ENCODE data around the gene KRTCAP2. TPM values are rescaled to one million over a fixed set of nuclear protein-coding genes. Genes with fewer than 3 reads are reported as not detected.
"Not testable (repeated sequence)": the region's sequence is repeated elsewhere in the genome, so short reads cannot be mapped to it uniquely, and the experiment has no call there.

Gene KRTCAP2
- total RNA-seq, 1 experiment from 2014 or later: 236 TPM

DNA sequence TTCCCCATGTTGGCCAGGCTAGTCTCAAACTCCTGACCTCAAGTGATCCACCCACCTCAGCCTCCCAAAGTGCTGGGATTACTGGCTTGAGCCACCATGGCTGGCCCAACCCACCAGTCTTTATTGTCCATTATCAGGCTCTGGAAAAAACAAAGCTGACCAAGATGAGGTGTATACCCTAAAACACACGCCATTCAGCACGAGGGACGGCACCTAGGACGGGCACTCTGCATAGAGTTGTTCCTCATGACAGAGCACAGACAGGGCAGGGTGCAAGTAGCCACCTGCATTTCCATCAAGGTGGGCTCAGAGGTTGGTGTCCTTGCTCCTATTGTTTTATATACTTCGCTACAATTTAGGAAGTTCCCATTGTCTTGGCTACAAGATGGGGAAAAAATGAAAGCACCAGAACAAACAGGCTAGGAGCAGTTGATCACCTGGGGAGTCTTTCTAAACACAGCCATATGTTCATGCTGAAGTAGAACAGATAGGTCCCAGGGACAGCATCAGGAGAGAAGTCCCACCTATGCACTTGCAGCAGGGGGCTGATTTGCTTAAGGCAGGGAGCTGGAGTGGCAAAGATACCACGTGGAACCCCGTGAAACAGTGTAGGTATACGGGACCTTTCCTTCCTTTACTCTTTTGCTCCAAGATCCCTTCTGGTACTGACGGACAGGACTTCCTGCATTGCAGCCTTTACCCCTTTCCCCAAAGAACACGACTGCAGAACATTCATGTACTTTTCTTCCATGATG is 4.5 kb downstream of the KRTCAP2 start:
- TF ChIP-seq, protein P1, sequence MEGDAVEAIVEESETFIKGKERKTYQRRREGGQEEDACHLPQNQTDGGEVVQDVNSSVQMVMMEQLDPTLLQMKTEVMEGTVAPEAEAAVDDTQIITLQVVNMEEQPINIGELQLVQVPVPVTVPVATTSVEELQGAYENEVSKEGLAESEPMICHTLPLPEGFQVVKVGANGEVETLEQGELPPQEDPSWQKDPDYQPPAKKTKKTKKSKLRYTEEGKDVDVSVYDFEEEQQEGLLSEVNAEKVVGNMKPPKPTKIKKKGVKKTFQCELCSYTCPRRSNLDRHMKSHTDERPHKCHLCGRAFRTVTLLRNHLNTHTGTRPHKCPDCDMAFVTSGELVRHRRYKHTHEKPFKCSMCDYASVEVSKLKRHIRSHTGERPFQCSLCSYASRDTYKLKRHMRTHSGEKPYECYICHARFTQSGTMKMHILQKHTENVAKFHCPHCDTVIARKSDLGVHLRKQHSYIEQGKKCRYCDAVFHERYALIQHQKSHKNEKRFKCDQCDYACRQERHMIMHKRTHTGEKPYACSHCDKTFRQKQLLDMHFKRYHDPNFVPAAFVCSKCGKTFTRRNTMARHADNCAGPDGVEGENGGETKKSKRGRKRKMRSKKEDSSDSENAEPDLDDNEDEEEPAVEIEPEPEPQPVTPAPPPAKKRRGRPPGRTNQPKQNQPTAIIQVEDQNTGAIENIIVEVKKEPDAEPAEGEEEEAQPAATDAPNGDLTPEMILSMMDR (IDR thresholded peaks at IDR 0.05; ENCODE audit: unreplicated experiment): no peak

DNA sequence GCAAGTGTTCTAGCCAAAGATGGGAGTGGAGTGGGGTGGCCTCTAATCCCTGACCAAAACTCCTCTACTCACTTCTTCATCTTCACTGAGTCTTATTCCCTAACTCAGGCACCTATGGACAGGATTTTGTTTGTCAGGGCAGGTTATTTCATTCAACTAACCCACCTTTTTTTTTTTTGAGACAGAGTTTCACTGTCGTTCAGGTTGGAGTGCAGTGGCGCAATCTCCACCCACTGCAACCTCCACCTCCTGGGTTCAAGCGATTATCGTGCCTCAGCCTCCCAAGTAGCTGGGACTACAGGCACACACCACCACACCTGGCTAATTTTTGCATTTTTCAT is 5.0 kb downstream of the KRTCAP2 start:
- not testable (repeated sequence) for BruUV-seq (replicated peaks); H3K27me3 Mint-ChIP-seq (ENCODE audit: unreplicated experiment); H3K27ac Mint-ChIP-seq (ENCODE audit: unreplicated experiment); H3K9me3 Mint-ChIP-seq (ENCODE audit: low read depth, unreplicated experiment); DNase-seq
- CTCF ChIA-PET: interaction anchor here (1.3 to 3.5 kb wide), 10 partner anchors 17 to 83 kb away, joined by 5 to 68 read pairs (median 8); partner anchors contain the start of gene EFNA1
- Mint-ChIP-seq H3K4me3 (ENCODE audit: low read depth, unreplicated experiment) (peak overlapping the region; percentile 53), H3K4me1 (ENCODE audit: low read depth, unreplicated experiment) (peaks cover 12% of the 10 kb centered on the region), H3K36me3 (ENCODE audit: insufficient read depth, unreplicated experiment) (peaks cover 38% of the 10 kb centered on the region)
- intact Hi-C loops (cut with micrococcal nuclease; ENCODE audit: unreplicated experiment): loop anchor here (1.0 to 5.0 kb wide), 2 partner anchors 41 to 74 kb away; partner anchors contain the start of gene EFNA1

More for the DNA sequence above, 4.5 kb downstream of the KRTCAP2 start:
- no peak for DNase-seq
- no peaks in the 10 kb centered on the region for H3K9me3 Mint-ChIP-seq (ENCODE audit: low read depth, unreplicated experiment)
- BruUV-seq (replicated peaks): no TSS peak
- H3K36me3 Mint-ChIP-seq (ENCODE audit: insufficient read depth, unreplicated experiment): peaks cover 44% of the 10 kb centered on the region
- no peak overlapping the region for H3K27ac Mint-ChIP-seq (ENCODE audit: unreplicated experiment)
- H3K27me3 Mint-ChIP-seq (ENCODE audit: unreplicated experiment): peaks cover 4% of the 10 kb centered on the region
- intact Hi-C loops (cut with micrococcal nuclease; ENCODE audit: unreplicated experiment): loop anchor here (1.0 to 5.0 kb wide), 2 partner anchors 41 to 74 kb away; partner anchors contain the start of gene EFNA1
- no peak overlapping the region for H3K4me3 Mint-ChIP-seq (ENCODE audit: low read depth, unreplicated experiment)
- peaks cover 17% of the 10 kb centered on the region for H3K4me1 Mint-ChIP-seq (ENCODE audit: low read depth, unreplicated experiment)
- CTCF ChIA-PET: interaction anchor here (1.3 to 3.5 kb wide), 9 partner anchors 18 to 83 kb away, joined by 5 to 68 read pairs (median 8); partner anchors contain the start of gene EFNA1

DNA sequence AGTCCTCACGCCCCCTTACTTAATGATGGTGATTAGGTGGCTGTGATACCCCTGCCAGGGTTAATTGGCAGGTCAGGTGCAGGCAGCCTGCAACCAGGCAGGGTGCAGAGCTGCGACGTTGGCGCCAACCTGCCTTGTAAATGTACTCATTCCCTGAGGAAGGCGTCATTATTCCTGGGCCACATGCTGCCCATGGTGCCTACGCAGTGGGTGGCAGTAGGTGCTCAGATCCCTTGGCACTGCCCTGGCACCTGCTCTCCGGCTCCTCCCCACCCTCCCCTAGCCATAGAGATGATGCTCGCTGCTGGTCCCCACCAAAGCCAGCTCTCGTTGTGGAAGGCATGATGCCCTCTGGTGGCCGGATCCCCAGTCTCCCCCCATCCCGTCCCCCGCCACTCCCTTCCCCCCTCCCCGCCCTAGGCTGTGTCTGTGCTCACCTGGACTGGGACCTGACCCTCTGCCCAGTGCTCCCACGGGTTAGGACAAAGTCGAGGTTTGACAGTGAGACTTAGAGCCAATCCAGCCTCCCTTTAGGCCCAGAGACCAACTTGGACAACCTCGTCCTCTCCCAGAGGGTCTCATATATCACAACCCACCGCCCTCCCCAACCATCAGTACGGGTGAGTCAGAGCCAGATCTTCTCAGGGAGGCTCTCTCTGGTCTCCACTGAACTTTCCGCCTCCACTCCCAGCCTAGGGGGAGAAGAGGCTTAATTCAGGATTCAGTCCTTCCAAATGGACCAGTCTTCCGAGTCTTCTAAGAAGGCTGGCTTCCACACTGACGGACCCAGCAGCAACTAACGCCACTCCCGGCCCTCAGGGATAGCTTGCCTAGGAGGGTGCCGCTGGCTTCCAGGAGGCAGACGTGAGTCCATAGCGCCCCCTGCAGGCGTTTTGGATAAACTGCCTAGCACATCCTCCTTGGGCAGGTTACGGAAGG is 5.7 kb downstream of the KRTCAP2 start:
- Mint-ChIP-seq H3K36me3 (ENCODE audit: insufficient read depth, unreplicated experiment) (peaks cover 32% of the 10 kb centered on the region), H3K27me3 (ENCODE audit: unreplicated experiment) (no peaks in the 10 kb centered on the region), H3K9me3 (ENCODE audit: low read depth, unreplicated experiment) (no peaks in the 10 kb centered on the region), H3K4me1 (ENCODE audit: low read depth, unreplicated experiment) (peaks cover 7% of the 10 kb centered on the region), H3K4me3 (ENCODE audit: low read depth, unreplicated experiment) (peak overlapping the region; percentile 53), H3K27ac (ENCODE audit: unreplicated experiment) (no peak overlapping the region)
- CTCF ChIA-PET: interaction anchor here (0.5 to 3.5 kb wide), 15 partner anchors 17 to 194 kb away, joined by 3 to 68 read pairs (median 6); partner anchors contain the start of gene EFNA1
- intact Hi-C loops (cut with micrococcal nuclease; ENCODE audit: unreplicated experiment): loop anchor here (1.0 to 5.0 kb wide), 4 partner anchors 40 to 76 kb away; partner anchors contain the start of gene EFNA1
- TF ChIP-seq, protein P1 (IDR thresholded peaks at IDR 0.05; ENCODE audit: unreplicated experiment): peak; percentile 91
- peak; percentile 93 for DNase-seq
- no TSS peak for BruUV-seq (replicated peaks)

DNA sequence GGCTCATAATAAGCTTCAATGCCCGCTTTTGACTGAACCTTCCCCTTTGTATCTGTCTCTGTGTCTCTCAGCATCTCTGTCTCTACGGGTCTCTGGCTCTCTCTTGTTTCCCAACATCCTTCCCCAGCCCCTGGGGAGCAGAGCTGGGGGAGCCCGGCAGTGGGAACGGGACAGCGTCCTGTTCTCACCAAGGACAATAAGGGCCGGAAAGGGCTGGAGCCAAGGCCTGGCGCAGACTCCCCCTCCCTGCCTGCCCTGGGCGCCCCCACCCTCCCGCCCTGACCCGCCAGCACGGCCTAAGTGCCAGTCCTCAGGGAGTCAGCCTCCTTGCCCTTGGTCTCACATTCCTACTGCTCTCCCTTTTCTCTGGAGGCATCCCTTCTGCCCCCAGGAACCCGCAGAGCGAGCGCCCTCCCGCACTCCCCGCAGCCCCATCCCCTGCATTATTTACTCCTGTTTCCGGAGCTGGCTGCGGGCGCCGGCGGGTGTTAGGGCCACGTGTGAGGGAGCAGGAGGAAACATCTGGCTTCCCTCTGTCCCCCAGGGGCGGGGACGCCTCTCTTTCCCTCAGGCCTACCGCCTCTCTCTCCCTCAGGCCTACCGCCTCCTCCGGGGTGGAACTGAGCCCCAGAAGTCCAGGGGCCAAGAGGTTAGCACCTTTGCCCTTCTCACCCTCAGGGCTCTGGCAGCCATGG is 6.5 kb downstream of the KRTCAP2 start:
- H3K9me3 Mint-ChIP-seq (ENCODE audit: low read depth, unreplicated experiment): no peaks in the 10 kb centered on the region
- H3K4me3 Mint-ChIP-seq (ENCODE audit: low read depth, unreplicated experiment): no peak overlapping the region
- no peak overlapping the region for H3K27ac Mint-ChIP-seq (ENCODE audit: unreplicated experiment)
- intact Hi-C loops (cut with micrococcal nuclease; ENCODE audit: unreplicated experiment): loop anchor here (1.0 to 5.0 kb wide), 3 partner anchors 39 to 75 kb away; partner anchors contain the start of gene EFNA1
- no peaks in the 10 kb centered on the region for H3K4me1 Mint-ChIP-seq (ENCODE audit: low read depth, unreplicated experiment)
- H3K36me3 Mint-ChIP-seq (ENCODE audit: insufficient read depth, unreplicated experiment): peaks cover 25% of the 10 kb centered on the region
- DNase-seq: no peak
- CTCF ChIA-PET: interaction anchor here (0.5 to 3.5 kb wide), 17 partner anchors 16 to 193 kb away, joined by 3 to 68 read pairs (median 5); partner anchors contain the start of gene EFNA1
- BruUV-seq (replicated peaks): no TSS peak
- no peaks in the 10 kb centered on the region for H3K27me3 Mint-ChIP-seq (ENCODE audit: unreplicated experiment)
- TF ChIP-seq, protein P1 (IDR thresholded peaks at IDR 0.05; ENCODE audit: unreplicated experiment): no peak

Measured in Calu3 (cell line).